ENCODE measurements around the gene PCBP3. TPM values are rescaled to one million over a fixed set of nuclear protein-coding genes. Genes with fewer than 3 reads are reported as not detected.

Gene PCBP3
- total and polyA plus RNA-seq, 10 of the 15 experiments (the other 5 are each of a cell fraction or from before 2014, with no cell fraction given), result 0.09 to 1.3 (median 0.46) TPM; not detected in 3

DNA sequence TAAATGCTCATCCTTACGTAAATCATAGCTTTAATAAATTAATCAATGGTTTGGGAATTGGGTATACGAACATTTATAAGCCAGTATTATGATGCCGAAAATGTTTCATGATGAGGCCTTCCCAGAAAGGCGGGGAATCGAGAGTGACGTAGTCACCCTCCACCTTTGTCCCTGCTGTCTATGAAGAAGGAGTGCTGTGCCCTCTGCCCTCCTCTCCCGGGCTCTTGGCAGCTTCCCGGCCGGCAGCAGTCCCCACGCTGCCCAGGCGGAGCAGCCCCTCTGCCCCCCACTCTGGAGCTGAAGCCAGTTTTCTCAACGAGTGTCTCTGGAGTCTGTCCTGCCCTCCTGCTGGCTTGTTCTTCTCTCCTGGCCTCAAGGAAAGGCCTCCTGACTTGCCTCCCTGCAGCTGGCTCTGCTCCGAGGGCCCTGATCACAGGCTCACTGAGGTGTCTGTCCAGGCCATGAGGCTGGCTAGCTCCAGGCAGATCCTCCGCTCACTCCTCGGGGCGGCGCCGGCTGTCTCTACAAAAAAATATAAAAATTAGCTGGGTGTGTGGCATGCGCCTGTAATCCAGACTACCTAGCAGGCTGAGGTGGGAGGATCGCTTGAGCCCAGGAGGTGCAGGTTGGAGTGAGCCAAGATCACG is 187.3 kb downstream of the PCBP3 start:
- H3K36me3 ChIP-seq (ENCODE audit: control insufficient read depth in 2 of 2, insufficient read depth in 2 of 2, low read length in 1 of 2), result no peaks in the 10 kb centered on the region
- peaks cover 5% of the 10 kb centered on the region; the same call in 1 of the 2 replicates for H3K4me1 ChIP-seq (ENCODE audit: control insufficient read depth, insufficient read depth, low read length)
- H3K27ac ChIP-seq (ENCODE audit: control insufficient read depth, insufficient read depth), result no peak overlapping the region
- CTCF ChIA-PET, result interaction anchor here (0.7 kb wide), 1 partner anchor 1063 kb away, joined by 5 read pairs; no protein-coding TSS in a partner anchor
- in situ Hi-C loops (cut with MboI) (no loop called here), intact Hi-C loops (cut with micrococcal nuclease; ENCODE audit: unreplicated experiment) (no loop called here)
- no peak overlapping the region for H3K4me3 ChIP-seq
- H2AFZ ChIP-seq (ENCODE audit: control insufficient read depth, low read depth, low read length), result no peak overlapping the region
- peaks cover 2% of the 10 kb centered on the region; the same call in 1 of the 3 replicates for H3K9me3 ChIP-seq (replicated peaks; ENCODE audit: control insufficient read depth, insufficient read depth, low read length)
- no TSS peak for BruUV-seq (replicated peaks)
- no peak for DNase-seq (ENCODE audit: low read depth, low spot score)
- H3K79me2 ChIP-seq (ENCODE audit: control insufficient read depth, insufficient read depth, low read length), result no peaks in the 10 kb centered on the region
- POLR2A ChIA-PET, result no interaction called here
- H4K20me1 ChIP-seq (ENCODE audit: control insufficient read depth, insufficient read depth), result no peaks in the 10 kb centered on the region
- WGBS (ENCODE audit: insufficient coverage, insufficient replicate concordance, low lambda C conversion rate, missing lambda C conversion rate), result 79% methylated on average over 17 of the region's 21 CpGs
- H3K27me3 ChIP-seq (replicated peaks in 1 of 2; ENCODE audit: control insufficient read depth in 2 of 2, insufficient read depth in 2 of 2, low read length in 1 of 2), result no peaks in the 10 kb centered on the region
- FAIRE-seq, result no peak
- RAD21 ChIA-PET (ENCODE audit: unreplicated experiment), result no interaction called here
- TF ChIP-seq NR2C2 (IDR thresholded peaks at IDR 0.05; ENCODE audit: borderline replicate concordance, control insufficient read depth, insufficient read length, low read depth), result no peak
- no peak overlapping the region for H3K9ac ChIP-seq (ENCODE audit: control insufficient read depth, insufficient read depth, low read length)
- H3K4me2 ChIP-seq (ENCODE audit: control insufficient read depth, insufficient read depth), result no peak overlapping the region
- ATAC-seq, result no peak
- SMC1A ChIA-PET (ENCODE audit: uncharacterized antibody, unreplicated experiment), result no interaction called here

DNA sequence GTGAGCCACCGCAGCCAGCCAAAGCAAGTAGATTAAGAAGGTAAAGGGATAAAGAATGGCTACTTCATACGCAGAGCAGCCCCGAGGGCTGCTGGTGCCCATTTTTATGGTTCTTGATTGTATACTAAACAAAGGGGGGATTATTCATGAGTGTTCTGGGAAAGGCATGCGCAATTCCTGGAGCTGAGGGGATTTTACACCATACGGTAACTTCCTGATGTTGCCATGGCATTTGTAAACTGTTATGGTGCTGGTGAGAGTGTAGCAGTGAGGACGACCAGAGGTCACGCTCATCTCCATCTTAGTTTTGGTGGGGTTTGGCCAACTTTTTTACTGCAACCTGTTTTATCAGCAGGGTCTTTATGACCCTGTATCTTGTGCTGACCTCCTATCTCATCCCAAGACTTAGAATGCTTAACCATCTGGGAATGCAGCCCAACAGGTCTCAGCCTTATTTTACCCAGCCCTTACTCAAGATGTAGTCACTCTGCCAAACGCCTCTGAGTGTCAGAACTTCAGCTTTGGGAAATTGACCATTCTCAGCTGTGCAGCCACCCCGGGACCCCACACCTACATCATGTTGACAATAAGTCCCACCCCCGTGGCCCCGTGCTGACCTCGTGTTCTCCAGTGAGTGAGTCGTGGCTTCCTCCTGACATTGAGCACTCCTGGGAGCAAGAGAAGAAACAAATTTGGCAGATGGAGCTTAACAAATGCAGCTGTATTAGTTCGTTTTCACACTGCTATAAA is 188.6 kb downstream of the PCBP3 start:
- no peak for FAIRE-seq
- intact Hi-C loops (cut with micrococcal nuclease; ENCODE audit: unreplicated experiment) (no loop called here), in situ Hi-C loops (cut with MboI) (no loop called here)
- TF ChIP-seq RCOR1 (conservative IDR thresholded peaks at IDR 0.05; ENCODE audit: low read depth, low read length) (no peak), JUND (IDR thresholded peaks at IDR 0.05; ENCODE audit: low read depth, low read length) (no peak), FOXK2 (IDR thresholded peaks at IDR 0.05) (no peak), HCFC1 (IDR thresholded peaks at IDR 0.05; ENCODE audit: low read length) (no peak), RAD21 (IDR thresholded peaks at IDR 0.05; ENCODE audit: insufficient read depth, low read depth, low read length) (no peak), IKZF2 (IDR thresholded peaks at IDR 0.05) (no peak), CBFB (IDR thresholded peaks at IDR 0.05; ENCODE audit: low read depth) (no peak), TBL1XR1 (IDR thresholded peaks at IDR 0.05; ENCODE audit: low read depth, low read length) (no peak), EGR1 (IDR thresholded peaks at IDR 0.05; ENCODE audit: borderline replicate concordance in 1 of 2, low read depth in 2 of 2, low read length in 2 of 2) (no peak), DPF2 (IDR thresholded peaks at IDR 0.05) (no peak)
- TF ChIP-seq, protein P1, sequence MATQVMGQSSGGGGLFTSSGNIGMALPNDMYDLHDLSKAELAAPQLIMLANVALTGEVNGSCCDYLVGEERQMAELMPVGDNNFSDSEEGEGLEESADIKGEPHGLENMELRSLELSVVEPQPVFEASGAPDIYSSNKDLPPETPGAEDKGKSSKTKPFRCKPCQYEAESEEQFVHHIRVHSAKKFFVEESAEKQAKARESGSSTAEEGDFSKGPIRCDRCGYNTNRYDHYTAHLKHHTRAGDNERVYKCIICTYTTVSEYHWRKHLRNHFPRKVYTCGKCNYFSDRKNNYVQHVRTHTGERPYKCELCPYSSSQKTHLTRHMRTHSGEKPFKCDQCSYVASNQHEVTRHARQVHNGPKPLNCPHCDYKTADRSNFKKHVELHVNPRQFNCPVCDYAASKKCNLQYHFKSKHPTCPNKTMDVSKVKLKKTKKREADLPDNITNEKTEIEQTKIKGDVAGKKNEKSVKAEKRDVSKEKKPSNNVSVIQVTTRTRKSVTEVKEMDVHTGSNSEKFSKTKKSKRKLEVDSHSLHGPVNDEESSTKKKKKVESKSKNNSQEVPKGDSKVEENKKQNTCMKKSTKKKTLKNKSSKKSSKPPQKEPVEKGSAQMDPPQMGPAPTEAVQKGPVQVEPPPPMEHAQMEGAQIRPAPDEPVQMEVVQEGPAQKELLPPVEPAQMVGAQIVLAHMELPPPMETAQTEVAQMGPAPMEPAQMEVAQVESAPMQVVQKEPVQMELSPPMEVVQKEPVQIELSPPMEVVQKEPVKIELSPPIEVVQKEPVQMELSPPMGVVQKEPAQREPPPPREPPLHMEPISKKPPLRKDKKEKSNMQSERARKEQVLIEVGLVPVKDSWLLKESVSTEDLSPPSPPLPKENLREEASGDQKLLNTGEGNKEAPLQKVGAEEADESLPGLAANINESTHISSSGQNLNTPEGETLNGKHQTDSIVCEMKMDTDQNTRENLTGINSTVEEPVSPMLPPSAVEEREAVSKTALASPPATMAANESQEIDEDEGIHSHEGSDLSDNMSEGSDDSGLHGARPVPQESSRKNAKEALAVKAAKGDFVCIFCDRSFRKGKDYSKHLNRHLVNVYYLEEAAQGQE (IDR thresholded peaks at IDR 0.05; ENCODE audit: low read depth, low read length), result no peak

More for the DNA sequence above, 188.6 kb downstream of the PCBP3 start:
- no peak overlapping the region for H3K9ac ChIP-seq (ENCODE audit: control insufficient read depth, insufficient read depth, low read length)
- no peaks in the 10 kb centered on the region for H3K79me2 ChIP-seq (ENCODE audit: control insufficient read depth, insufficient read depth, low read length)
- no peak overlapping the region for H2AFZ ChIP-seq (ENCODE audit: control insufficient read depth, low read depth, low read length)
- H3K27me3 ChIP-seq (replicated peaks in 1 of 2; ENCODE audit: control insufficient read depth in 2 of 2, insufficient read depth in 2 of 2, low read length in 1 of 2), result no peaks in the 10 kb centered on the region
- H3K4me2 ChIP-seq (ENCODE audit: control insufficient read depth, insufficient read depth), result no peak overlapping the region
- ATAC-seq (no peak), DNase-seq (ENCODE audit: low read depth, low spot score) (no peak)
- no peaks in the 10 kb centered on the region for H3K36me3 ChIP-seq (ENCODE audit: control insufficient read depth in 2 of 2, insufficient read depth in 2 of 2, low read length in 1 of 2)
- CTCF ChIA-PET, result interaction anchor here (0.7 kb wide), 1 partner anchor 1065 kb away, joined by 5 read pairs; no protein-coding TSS in a partner anchor
- POLR2A ChIA-PET, result no interaction called here
- no TSS peak for BruUV-seq (replicated peaks)
- no peaks in the 10 kb centered on the region for H4K20me1 ChIP-seq (ENCODE audit: control insufficient read depth, insufficient read depth)
- no peak overlapping the region for H3K27ac ChIP-seq (ENCODE audit: control insufficient read depth, insufficient read depth)
- peaks cover 5% of the 10 kb centered on the region for H3K4me1 ChIP-seq (ENCODE audit: control insufficient read depth, insufficient read depth, low read length)
- SMC1A ChIA-PET (ENCODE audit: uncharacterized antibody, unreplicated experiment), result interaction anchor here (0.9 kb wide), 1 partner anchor 271 kb away, joined by 3 read pairs; no protein-coding TSS in a partner anchor
- no peak overlapping the region for H3K4me3 ChIP-seq
- peaks cover 2% of the 10 kb centered on the region; the same call in 1 of the 3 replicates for H3K9me3 ChIP-seq (replicated peaks; ENCODE audit: control insufficient read depth, insufficient read depth, low read length)
- RAD21 ChIA-PET (ENCODE audit: unreplicated experiment), result no interaction called here
- 54% methylated on average over 14 of the region's 14 CpGs for WGBS (ENCODE audit: insufficient coverage, insufficient replicate concordance, low lambda C conversion rate, missing lambda C conversion rate)

Data from GM12878 (cell line).